ENCODE results near the gene BTBD9. TPM values are rescaled to one million over a fixed set of nuclear protein-coding genes. Genes with fewer than 3 reads are reported as not detected.

The BTBD9 gene
- total and polyA plus RNA-seq, 2 experiments from 2014 or later: 8.4 to 10.1 TPM

DNA sequence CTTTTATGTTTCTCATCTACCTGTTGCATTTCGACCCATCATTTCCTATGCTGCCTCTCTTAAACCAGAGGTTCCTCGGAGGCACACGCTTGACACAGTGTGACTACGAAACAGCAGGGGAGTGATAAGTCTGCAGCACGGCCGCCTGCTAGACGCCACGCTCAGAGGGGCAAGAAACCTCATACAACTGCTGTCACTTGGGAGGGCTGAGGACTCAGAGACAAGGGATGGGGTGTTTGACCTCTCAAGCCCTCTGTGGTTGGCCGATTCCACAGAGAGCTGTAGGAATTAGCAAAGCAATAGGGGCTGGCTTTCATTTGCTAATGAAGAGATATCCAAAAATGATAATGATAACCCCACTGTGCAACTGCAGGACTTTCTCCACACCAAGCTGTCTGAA lies 447.7 kb downstream of the BTBD9 start:
- no peak overlapping the region for H3K27ac ChIP-seq
- no peaks in the 10 kb centered on the region for H3K27me3 ChIP-seq
- TF ChIP-seq, protein P1, sequence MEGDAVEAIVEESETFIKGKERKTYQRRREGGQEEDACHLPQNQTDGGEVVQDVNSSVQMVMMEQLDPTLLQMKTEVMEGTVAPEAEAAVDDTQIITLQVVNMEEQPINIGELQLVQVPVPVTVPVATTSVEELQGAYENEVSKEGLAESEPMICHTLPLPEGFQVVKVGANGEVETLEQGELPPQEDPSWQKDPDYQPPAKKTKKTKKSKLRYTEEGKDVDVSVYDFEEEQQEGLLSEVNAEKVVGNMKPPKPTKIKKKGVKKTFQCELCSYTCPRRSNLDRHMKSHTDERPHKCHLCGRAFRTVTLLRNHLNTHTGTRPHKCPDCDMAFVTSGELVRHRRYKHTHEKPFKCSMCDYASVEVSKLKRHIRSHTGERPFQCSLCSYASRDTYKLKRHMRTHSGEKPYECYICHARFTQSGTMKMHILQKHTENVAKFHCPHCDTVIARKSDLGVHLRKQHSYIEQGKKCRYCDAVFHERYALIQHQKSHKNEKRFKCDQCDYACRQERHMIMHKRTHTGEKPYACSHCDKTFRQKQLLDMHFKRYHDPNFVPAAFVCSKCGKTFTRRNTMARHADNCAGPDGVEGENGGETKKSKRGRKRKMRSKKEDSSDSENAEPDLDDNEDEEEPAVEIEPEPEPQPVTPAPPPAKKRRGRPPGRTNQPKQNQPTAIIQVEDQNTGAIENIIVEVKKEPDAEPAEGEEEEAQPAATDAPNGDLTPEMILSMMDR (IDR thresholded peaks at IDR 0.05; ENCODE audit: low read depth, low read length): no peak
- no peaks in the 10 kb centered on the region for H3K9me3 ChIP-seq (ENCODE audit: low read depth)
- H3K4me3 ChIP-seq: no peak overlapping the region
- no peaks in the 10 kb centered on the region for H3K36me3 ChIP-seq
- DNase-seq (ENCODE audit: low read depth in 1 of 2, low spot score in 1 of 2): peak in 1 of 2 donors; percentile 32
- H3K4me1 ChIP-seq (ENCODE audit: low read depth): peaks cover 6% of the 10 kb centered on the region

DNA sequence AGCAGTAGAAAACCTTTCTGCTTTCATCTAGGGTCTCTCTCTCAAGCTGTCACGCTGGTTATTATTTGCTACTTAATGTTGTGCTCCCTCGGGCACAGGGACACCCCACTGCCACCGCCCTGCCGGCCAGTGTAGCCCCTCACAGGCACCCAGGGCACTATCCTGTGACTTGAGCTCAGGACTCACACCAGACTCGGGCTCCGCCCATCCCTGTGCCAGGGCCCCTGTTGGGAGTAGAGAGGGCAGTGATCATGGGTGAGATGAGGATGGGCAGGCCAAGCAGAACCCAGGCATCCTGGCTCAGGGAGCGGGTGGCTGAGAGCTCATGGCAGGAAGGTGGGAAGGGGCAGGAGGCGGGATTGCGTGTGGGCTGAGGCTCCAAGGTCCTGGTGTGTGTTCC lies 448.3 kb downstream of the BTBD9 start:
- no peak overlapping the region for H3K27ac ChIP-seq
- no peak for DNase-seq (ENCODE audit: low read depth in 1 of 2, low spot score in 1 of 2)
- H3K27me3 ChIP-seq: no peaks in the 10 kb centered on the region
- H3K36me3 ChIP-seq: no peaks in the 10 kb centered on the region
- H3K9me3 ChIP-seq (ENCODE audit: low read depth): no peaks in the 10 kb centered on the region
- TF ChIP-seq, protein P1 (IDR thresholded peaks at IDR 0.05; ENCODE audit: low read depth, low read length): no peak
- no peak overlapping the region for H3K4me3 ChIP-seq
- peaks cover 6% of the 10 kb centered on the region for H3K4me1 ChIP-seq (ENCODE audit: low read depth)

DNA sequence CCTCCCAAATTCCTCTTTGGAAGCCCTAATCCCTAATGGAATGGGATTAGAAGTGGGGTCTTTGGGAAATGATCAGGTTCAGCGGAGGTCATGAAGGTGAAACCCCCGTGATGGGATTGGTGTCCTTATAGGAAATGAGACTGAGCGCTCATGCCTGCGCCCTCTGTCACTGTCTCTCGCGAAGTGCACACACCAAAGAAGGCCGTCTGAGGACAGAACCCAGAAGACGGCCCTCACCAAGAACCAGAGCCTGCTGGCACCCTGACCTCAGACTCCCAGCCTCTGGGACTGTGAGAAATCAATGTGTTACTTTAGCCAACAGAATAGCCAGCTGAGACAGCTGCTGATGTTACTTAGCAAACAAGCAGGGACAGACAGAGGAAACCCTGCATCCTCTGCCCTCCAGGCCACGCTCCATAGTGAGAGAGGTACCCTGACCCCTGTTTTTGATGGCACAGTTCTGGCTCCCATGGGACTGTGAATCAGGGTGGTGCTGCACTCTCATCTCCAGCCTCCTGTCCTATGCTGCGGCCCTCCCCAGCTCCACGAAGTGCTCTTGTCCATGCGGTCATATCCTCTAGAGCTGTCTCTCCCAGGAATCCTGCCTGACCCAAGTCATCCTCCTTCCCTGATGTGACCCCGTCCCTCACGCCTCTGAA lies 450.9 kb downstream of the BTBD9 start:
- Histone ChIP-seq H3K9me3 (ENCODE audit: low read depth) (no peaks in the 10 kb centered on the region), H3K27me3 (no peaks in the 10 kb centered on the region), H3K4me3 (no peak overlapping the region), H3K27ac (no peak overlapping the region), H3K4me1 (ENCODE audit: low read depth) (peaks cover 6% of the 10 kb centered on the region), H3K36me3 (no peaks in the 10 kb centered on the region)
- TF ChIP-seq, protein P1 (IDR thresholded peaks at IDR 0.05; ENCODE audit: low read depth, low read length): no peak
- DNase-seq (ENCODE audit: low read depth in 1 of 2, low spot score in 1 of 2): no peak

DNA sequence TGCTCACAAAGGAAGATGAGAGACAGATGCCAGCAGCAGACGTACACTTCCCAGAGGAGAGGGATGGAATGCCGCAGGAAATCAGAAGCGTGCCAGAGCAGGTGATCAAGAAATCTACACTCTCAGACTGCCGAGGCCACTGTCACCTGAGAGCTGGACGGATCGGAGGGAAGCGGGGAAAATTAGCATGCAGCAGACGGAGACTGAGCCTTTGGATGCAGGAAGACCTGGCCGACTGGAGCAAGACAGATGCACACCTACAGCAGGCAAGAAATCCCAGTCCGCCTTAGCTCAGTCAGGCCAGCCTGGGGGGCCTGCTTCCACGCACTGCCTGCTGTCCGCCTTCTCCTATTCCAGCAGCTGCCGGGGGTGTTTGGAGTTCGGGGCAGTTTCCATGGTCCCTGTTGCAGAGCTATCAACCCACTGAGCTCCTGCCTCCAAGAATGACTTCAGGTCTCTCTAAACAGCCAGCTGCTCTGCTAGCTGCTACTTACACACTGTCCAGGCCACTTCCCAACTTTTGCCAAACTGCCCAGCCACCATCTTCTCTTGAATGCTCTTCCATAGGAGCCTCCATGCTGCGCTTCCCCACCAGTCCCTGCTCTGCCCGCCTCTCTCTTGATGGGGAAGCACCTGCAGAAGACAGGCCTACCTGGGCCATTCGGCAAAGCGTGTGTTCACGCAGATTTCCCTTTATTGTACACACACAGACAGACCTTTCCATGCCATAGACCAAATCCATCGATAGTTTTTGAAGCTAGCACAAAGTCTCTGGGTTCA lies 451.7 kb downstream of the BTBD9 start:
- no peaks in the 10 kb centered on the region for H3K36me3 ChIP-seq
- no peaks in the 10 kb centered on the region for H3K27me3 ChIP-seq
- TF ChIP-seq, protein P1 (IDR thresholded peaks at IDR 0.05; ENCODE audit: low read depth, low read length): no peak
- no peaks in the 10 kb centered on the region for H3K9me3 ChIP-seq (ENCODE audit: low read depth)
- peaks cover 6% of the 10 kb centered on the region for H3K4me1 ChIP-seq (ENCODE audit: low read depth)
- H3K4me3 ChIP-seq: no peak overlapping the region
- no peak for DNase-seq (ENCODE audit: low read depth in 1 of 2, low spot score in 1 of 2)
- no peak overlapping the region for H3K27ac ChIP-seq

DNA sequence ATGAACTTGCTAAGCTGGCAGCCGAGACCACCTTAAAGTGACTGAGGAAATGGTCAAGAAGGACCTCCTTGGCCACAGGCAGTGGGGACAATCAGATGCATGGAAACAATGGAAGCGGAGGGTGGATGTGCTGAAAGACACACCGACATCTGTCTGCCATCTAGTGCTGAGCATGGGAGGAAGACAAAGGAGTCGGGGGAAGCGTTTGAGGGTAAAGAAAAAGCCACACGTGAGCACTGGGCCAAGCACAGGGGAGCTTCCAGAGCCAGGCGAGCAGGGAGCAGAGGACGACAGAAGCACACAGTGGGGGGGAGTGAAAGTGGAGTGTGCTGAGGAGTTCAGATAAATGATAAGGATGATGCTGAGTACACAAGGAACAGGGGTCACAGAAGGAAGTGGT lies 452.4 kb downstream of the BTBD9 start:
- Histone ChIP-seq H3K9me3 (ENCODE audit: low read depth) (no peaks in the 10 kb centered on the region), H3K4me3 (no peak overlapping the region), H3K4me1 (ENCODE audit: low read depth) (peaks cover 6% of the 10 kb centered on the region), H3K27ac (no peak overlapping the region), H3K27me3 (no peaks in the 10 kb centered on the region), H3K36me3 (no peaks in the 10 kb centered on the region)
- TF ChIP-seq, protein P1 (IDR thresholded peaks at IDR 0.05; ENCODE audit: low read depth, low read length): no peak
- no peak for DNase-seq (ENCODE audit: low read depth in 1 of 2, low spot score in 1 of 2)
